CD14-positive monocyte (primary cell): ENCODE measurements around the gene SLC24A4. TPM values are rescaled to one million over a fixed set of nuclear protein-coding genes. Genes with fewer than 3 reads are reported as not detected.

Experiments
- DNase-seq, 3 donors: peaks; one replicate each; pipeline ENCODE4 v3.0.0-alpha.2; 2011 to 2022
- H2AFZ ChIP-seq: 2 replicates; pipeline ENCODE4 v1.6.0; 2012; ENCODE audit warnings: mild to moderate bottlenecking, low read depth, low read length, inconsistent platforms; ENCODE audit not compliant: insufficient read depth, poor library complexity, severe bottlenecking
- H3K27ac ChIP-seq, 2 donors: 1 replicate in 1 of 2; 2 replicates in 1 of 2; pipeline ENCODE4 v1.5.1; 2012 to 2013; ENCODE audit warnings: low read length in 2 of 2, control low read depth in 1 of 2, inconsistent platforms in 1 of 2, low read depth in 1 of 2, mild to moderate bottlenecking in 1 of 2
- H3K27me3 ChIP-seq, 2 donors: one replicate each; pipeline versions ENCODE4 v1.6.0 to v1.6.1; 2011 to 2013; ENCODE audit warnings: low read length in 2 of 2; ENCODE audit not compliant: control insufficient read depth in 2 of 2, insufficient read depth in 2 of 2
- H3K36me3 ChIP-seq, 2 donors: replicated peaks in 1 of 2; 1 replicate in 1 of 2; 2 replicates in 1 of 2; pipeline versions ENCODE4 v1.5.1 to v1.6.1; 2012 to 2013; ENCODE audit warnings: low read length in 2 of 2, control low read depth in 1 of 2, inconsistent platforms in 1 of 2, mild to moderate bottlenecking in 1 of 2; ENCODE audit not compliant: insufficient read depth in 2 of 2, control insufficient read depth in 1 of 2
- H3K4me1 ChIP-seq, 2 donors: 1 replicate in 1 of 2; 2 replicates in 1 of 2; pipeline versions ENCODE4 v1.5.1 to v1.6.1; 2012 to 2013; ENCODE audit warnings: low read length in 2 of 2, control low read depth in 1 of 2, inconsistent platforms in 1 of 2, mild to moderate bottlenecking in 1 of 2, moderate library complexity in 1 of 2; ENCODE audit not compliant: insufficient read depth in 2 of 2, control insufficient read depth in 1 of 2
- H3K4me2 ChIP-seq: replicated peaks from 2 replicates; pipeline ENCODE3; 2012; ENCODE audit warnings: low read length, moderate library complexity, mild to moderate bottlenecking; ENCODE audit not compliant: poor library complexity, severe bottlenecking; ENCODE audit errors: extremely low read depth
- H3K4me3 ChIP-seq, 3 experiments: fragments of 200-600 bp in 1 of 3; sonication (generic) in 1 of 3; replicated peaks in 1 of 3; 1 replicate in 2 of 3; 2 replicates in 1 of 3; pipeline ENCODE4 v1.5.1; 2011 to 2013; ENCODE audit warnings: low read length in 3 of 3, mild to moderate bottlenecking in 3 of 3, control low read depth in 2 of 3, low read depth in 2 of 3, inconsistent platforms in 1 of 3, moderate library complexity in 1 of 3
- H3K79me2 ChIP-seq: 2 replicates; pipeline ENCODE4 v1.6.0; 2012; ENCODE audit warnings: mild to moderate bottlenecking, control low read depth, inconsistent platforms, low read length, moderate library complexity; ENCODE audit not compliant: insufficient read depth
- H3K9ac ChIP-seq: 2 replicates; pipeline ENCODE4 v1.6.0; 2017; ENCODE audit warnings: low read length, mild to moderate bottlenecking; ENCODE audit not compliant: insufficient read depth, poor library complexity, severe bottlenecking
- H3K9me3 ChIP-seq, 2 donors: replicated peaks in 1 of 2; 1 replicate in 1 of 2; 2 replicates in 1 of 2; pipeline versions ENCODE4 v1.5.1 to v1.6.1; 2012 to 2013; ENCODE audit warnings: low read length in 2 of 2, control low read depth in 1 of 2; ENCODE audit not compliant: control insufficient read depth in 1 of 2, insufficient read depth in 1 of 2
- H4K20me1 ChIP-seq: 2 replicates; pipeline ENCODE4 v1.6.0; 2012; ENCODE audit warnings: mild to moderate bottlenecking, low read length, control low read depth, moderate library complexity; ENCODE audit not compliant: insufficient read depth
- H3K27ac Mint-ChIP-seq, 7 donors: one replicate each; pipeline ENCODE4 v1.8.0; 2020; ENCODE audit warnings: mild to moderate bottlenecking in 7 of 7, mixed read lengths in 7 of 7, moderate library complexity in 6 of 7, inconsistent platforms in 2 of 7
- H3K27me3 Mint-ChIP-seq, 3 donors: one replicate each; pipeline ENCODE4 v1.8.0; 2021 to 2022; ENCODE audit warnings: low read depth in 3 of 3, mild to moderate bottlenecking in 3 of 3, mixed read lengths in 3 of 3, moderate library complexity in 3 of 3, inconsistent platforms in 1 of 3
- H3K36me3 Mint-ChIP-seq, 2 donors: one replicate each; pipeline ENCODE4 v1.8.0; 2020; ENCODE audit warnings: mixed read lengths in 2 of 2, inconsistent platforms in 1 of 2, mild to moderate bottlenecking in 1 of 2
- H3K4me1 Mint-ChIP-seq: one replicate; pipeline ENCODE4 v1.8.0; 2020; ENCODE audit warnings: mild to moderate bottlenecking, mixed read lengths
- H3K4me3 Mint-ChIP-seq, 2 donors: one replicate each; pipeline ENCODE4 v1.8.0; 2020; ENCODE audit warnings: mild to moderate bottlenecking in 2 of 2, mixed read lengths in 2 of 2, moderate library complexity in 1 of 2
- H3K9me3 Mint-ChIP-seq, 7 donors: one replicate each; pipeline ENCODE4 v1.8.0; 2020 to 2022; ENCODE audit warnings: mixed read lengths in 7 of 7, mild to moderate bottlenecking in 6 of 7, moderate library complexity in 6 of 7, inconsistent platforms in 2 of 7
- WGBS: methylation state at CpG from one replicate; pipeline ENCODE4 v1.1.5; 2013; ENCODE audit warnings: missing lambda C conversion rate; ENCODE audit not compliant: insufficient coverage; 5-methylcytosine and 5-hydroxymethylcytosine counted together
- intact Hi-C, 2 donors: fragments of 100-400 bp; cut with micrococcal nuclease; formaldehyde crosslinking; loops; one replicate each; pipeline versions ENCODE4 v1.15.0 to v1.15.1; 2023
- polyA plus RNA-seq, 3 donors: library from polyadenylated mRNA; depleted of rRNA in 1 of 3; unstranded in 2 of 3; stranded (reverse) in 1 of 3; fragments of 300-500 nt in 2 of 3; fragments of >200 nt in 1 of 3; fragmentation: Illumina TruSeq in 2 of 3; gene quantifications; 1 replicate in 2 of 3; 2 replicates in 1 of 3; pipeline ENCODE4 v1.2.3, GENCODE V29; 2012 to 2021
- TF ChIP-seq, protein P1 (sequence below): fragments of 200-600 bp; IDR thresholded peaks from one replicate; pipeline ENCODE4 v1.8.0; 2022; ENCODE audit warnings: antibody characterized with exemption, mild to moderate bottlenecking

The SLC24A4 gene
- polyA plus RNA-seq, 3 donors, result 20.0 to 41.9 (median 26.5) TPM

DNA sequence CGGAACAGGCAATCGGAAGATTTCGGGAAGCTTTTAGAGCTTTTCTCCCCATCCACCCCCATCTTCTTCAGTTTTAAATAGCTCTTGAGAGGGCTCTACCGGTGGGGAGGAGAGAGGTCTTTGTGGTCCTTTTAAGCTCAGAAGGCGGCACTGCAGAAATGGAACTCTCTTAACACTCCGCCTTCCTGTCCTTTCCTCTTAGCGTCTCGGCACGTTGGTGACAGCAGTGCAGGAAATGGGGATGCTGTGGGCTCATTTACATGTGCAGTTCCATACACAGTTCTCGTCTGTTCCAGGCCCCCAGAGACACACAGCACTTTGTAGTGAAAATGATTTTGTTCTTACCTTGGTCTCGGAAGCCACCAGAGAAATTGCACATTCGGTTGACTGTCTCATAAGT is 140.2 kb downstream of the SLC24A4 start:
- Mint-ChIP-seq H3K4me1 (peaks cover 74% of the 10 kb centered on the region), H3K27me3 (no peaks in the 10 kb centered on the region), H3K9me3 (peaks cover 0 to 12% (median 0%) of the 10 kb centered on the region in 7 donors), H3K27ac (peak overlapping the region in 6 of 7 donors; percentile 78 to 94 (median 90)), H3K36me3 (peaks cover 46 to 70% of the 10 kb centered on the region in 2 donors), H3K4me3 (peak overlapping the region; percentile 68 to 94)
- H3K79me2 ChIP-seq, result peaks cover 78% of the 10 kb centered on the region
- peak overlapping the region; percentile 78 for H3K4me2 ChIP-seq
- no peak overlapping the region for H3K9ac ChIP-seq
- WGBS, result 74% methylated on average over 2 of the region's 12 CpGs
- peak overlapping the region in 2 of 3 experiments; percentile 61 to 80 for H3K4me3 ChIP-seq
- peaks cover 83 to 88% of the 10 kb centered on the region in 2 donors for H3K4me1 ChIP-seq
- H2AFZ ChIP-seq, result no peak overlapping the region
- no peaks in the 10 kb centered on the region for H3K9me3 ChIP-seq
- peak overlapping the region in 1 of 2 donors; percentile 90 for H3K27ac ChIP-seq
- H3K36me3 ChIP-seq, result peaks cover 2 to 31% of the 10 kb centered on the region in 2 donors
- peaks cover 28% of the 10 kb centered on the region for H4K20me1 ChIP-seq
- H3K27me3 ChIP-seq, result no peaks in the 10 kb centered on the region
- intact Hi-C loops, result loop anchor here (5.0 to 10.0 kb wide), 3 partner anchors 52 to 189 kb away; partner anchors contain the start of gene RIN3 (in 1 of the 2)
- TF ChIP-seq, protein P1, sequence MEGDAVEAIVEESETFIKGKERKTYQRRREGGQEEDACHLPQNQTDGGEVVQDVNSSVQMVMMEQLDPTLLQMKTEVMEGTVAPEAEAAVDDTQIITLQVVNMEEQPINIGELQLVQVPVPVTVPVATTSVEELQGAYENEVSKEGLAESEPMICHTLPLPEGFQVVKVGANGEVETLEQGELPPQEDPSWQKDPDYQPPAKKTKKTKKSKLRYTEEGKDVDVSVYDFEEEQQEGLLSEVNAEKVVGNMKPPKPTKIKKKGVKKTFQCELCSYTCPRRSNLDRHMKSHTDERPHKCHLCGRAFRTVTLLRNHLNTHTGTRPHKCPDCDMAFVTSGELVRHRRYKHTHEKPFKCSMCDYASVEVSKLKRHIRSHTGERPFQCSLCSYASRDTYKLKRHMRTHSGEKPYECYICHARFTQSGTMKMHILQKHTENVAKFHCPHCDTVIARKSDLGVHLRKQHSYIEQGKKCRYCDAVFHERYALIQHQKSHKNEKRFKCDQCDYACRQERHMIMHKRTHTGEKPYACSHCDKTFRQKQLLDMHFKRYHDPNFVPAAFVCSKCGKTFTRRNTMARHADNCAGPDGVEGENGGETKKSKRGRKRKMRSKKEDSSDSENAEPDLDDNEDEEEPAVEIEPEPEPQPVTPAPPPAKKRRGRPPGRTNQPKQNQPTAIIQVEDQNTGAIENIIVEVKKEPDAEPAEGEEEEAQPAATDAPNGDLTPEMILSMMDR, result no peak
- peak in 2 of 3 donors; percentile 32 to 33 for DNase-seq

DNA sequence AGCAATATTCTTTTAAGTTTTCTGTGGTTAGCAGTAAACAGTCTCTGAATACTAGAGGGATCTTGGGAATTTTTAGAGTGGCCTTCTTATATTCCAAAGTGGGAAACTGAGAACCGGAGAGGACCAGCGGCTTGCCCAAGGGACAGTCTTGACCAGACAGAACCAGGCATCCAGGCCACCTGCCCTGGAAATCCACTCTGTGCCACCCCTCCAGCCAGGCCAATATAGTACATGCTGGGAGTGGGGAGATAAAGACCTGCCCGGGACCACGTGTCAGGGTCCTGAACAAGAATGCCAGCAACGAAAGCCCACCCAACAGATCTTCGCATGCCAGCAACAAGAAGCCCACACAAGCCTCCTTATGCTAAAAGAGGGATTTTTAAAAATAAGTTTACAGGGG is 141.2 kb downstream of the SLC24A4 start:
- Mint-ChIP-seq H3K9me3 (peaks cover 0 to 12% (median 0%) of the 10 kb centered on the region in 7 donors), H3K27me3 (no peaks in the 10 kb centered on the region), H3K36me3 (peaks cover 42 to 71% of the 10 kb centered on the region in 2 donors), H3K27ac (peak overlapping the region; percentile 52 to 94 (median 87)), H3K4me1 (peaks cover 69% of the 10 kb centered on the region), H3K4me3 (no peak overlapping the region)
- DNase-seq, result no peak
- TF ChIP-seq, protein P1, result no peak
- Histone ChIP-seq H3K36me3 (peaks cover 2 to 37% of the 10 kb centered on the region in 2 donors), H3K4me1 (peaks cover 75 to 78% of the 10 kb centered on the region in 2 donors), H3K4me2 (peak overlapping the region; percentile 78), H3K9ac (no peak overlapping the region), H3K27me3 (no peaks in the 10 kb centered on the region), H3K9me3 (no peaks in the 10 kb centered on the region), H3K4me3 (no peak overlapping the region), H2AFZ (no peak overlapping the region), H3K79me2 (peaks cover 88% of the 10 kb centered on the region), H4K20me1 (peaks cover 28% of the 10 kb centered on the region), H3K27ac (peak overlapping the region; percentile 78 to 90)
- intact Hi-C loops, result loop anchor here (5.0 to 10.0 kb wide), 3 partner anchors 51 to 188 kb away; partner anchors contain the start of gene RIN3 (in 1 of the 2)
- WGBS, result no CpG with 5 or more reads among the region's 6 CpGs
